Measurements from ENCODE around the gene PAM.

GRCh38 chr5:102876610-102877009 lies 121.5 kb downstream of the PAM start:
- TF ChIP-seq CTCF (conservative IDR thresholded peaks at IDR 0.05; ENCODE audit: low read depth, low read length) (no peak), EZH2phosphoT487 (IDR thresholded peaks at IDR 0.05; ENCODE audit: borderline replicate concordance, low read length) (no peak), EZH2 (IDR thresholded peaks at IDR 0.05; ENCODE audit: low read length, unreplicated experiment) (no peak)

Data from PC-3 (cell line).